ENCODE data around the gene TMUB2.
"Not testable (repeated sequence)": the region's sequence is repeated elsewhere in the genome, so short reads cannot be mapped to it uniquely, and the experiment has no call there.

The TMUB2 gene

DNA sequence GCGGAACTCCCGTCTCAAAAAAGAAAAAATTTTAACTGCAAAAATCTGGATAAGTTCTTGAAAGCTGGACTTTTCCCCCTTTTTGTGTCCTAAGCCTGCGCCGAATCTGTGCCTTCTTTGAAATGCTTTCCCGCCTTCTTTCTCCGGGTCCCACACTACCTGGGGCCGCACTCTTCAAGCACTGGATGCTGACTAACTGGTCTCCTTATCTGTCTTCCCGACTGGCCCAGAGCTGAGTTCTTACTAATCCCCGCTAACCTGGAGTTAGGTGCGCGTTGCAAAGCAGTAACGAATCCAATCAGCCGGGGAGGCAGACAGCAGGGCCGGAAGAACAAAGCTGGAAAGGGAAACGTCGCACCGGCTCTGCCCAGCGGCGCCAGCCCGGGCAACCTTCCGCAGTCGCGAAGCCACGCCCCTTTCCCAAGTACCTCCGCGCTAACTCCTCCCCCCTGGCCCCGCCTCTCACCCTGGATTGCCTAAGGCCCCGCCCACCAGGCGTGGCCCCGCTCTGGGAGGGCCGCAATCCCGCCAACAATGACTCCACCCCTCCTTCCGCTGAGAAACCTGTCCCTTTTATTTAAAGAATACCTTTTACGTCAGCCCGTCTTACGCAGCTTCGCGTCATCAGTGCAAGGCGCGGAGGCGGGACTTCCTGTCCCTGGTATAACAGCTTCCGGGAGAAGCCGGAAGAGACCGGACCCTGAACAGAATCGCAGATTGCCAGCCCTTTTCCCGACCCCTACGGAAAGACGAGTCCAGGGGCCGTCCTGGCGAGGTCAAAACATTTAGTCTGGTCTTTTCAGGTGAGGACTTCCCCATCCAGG lies at the start of gene TMUB2:
TSS of gene TMUB2 (plus strand) at position 666 of the 824 bp plus-strand sequence. CDS start 737 bp downstream, outside the sequence.
- DNase-seq: peak; percentile 99

DNA sequence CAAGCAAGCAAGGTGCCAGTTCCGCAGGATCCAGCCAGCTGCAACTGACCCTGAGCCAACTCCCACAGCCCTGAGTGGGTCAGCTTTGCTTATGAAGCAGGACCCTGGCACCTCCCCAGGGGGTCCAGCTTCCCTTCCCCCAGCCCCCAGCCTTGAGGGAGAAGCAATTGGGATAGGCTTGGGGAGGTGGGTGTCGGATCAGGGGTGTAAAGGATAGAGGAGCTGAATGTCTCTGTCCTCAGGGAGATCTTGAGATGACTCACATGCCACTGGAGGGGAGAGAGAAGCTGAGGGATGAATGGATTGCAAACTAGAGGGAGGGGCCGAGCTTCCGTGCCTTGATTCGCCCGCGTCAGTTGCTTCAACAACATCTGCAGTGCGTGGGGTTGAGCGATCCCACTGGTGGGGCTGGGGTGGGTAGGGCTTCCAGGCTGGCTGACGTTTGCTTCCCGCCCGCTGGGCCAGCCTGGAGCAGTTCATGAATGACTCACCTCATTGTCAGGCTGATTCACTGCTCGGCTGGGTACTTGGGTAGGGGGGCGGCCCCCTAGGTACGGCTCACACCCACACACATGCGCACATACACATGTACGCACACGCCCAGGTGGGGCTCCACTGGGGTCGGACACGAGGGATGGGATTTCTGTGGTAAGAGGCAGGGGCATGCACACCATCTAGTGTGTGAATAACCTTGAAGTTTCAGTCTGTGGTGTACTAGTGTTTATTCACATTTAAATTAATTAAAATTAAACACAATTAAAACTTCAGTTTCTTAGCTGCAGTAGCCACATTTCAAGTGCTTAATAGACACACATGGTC lies 48.7 kb upstream of the TMUB2 start:
- DNase-seq: peak; percentile 69

DNA sequence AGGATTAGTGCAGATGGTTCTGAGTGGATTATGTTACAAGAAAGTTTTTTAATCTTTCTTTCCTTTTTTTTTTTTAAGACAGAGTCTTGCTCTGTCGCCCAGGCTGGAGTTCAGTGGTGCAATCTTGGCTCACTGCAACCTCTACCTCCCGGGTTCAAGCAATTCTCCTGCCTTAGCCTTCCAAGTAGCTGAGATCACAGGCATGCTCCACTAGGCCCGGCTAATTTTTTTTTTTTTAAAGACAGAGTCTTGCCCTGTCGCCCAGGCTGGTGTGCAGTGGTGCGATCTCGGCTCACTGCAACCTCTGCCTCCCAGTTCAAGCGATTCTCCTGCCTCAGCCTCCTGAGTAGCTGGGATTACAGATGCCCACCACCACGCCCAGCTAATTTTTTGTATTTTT lies 42.9 kb upstream of the TMUB2 start:
- DNase-seq: not testable (repeated sequence)

DNA sequence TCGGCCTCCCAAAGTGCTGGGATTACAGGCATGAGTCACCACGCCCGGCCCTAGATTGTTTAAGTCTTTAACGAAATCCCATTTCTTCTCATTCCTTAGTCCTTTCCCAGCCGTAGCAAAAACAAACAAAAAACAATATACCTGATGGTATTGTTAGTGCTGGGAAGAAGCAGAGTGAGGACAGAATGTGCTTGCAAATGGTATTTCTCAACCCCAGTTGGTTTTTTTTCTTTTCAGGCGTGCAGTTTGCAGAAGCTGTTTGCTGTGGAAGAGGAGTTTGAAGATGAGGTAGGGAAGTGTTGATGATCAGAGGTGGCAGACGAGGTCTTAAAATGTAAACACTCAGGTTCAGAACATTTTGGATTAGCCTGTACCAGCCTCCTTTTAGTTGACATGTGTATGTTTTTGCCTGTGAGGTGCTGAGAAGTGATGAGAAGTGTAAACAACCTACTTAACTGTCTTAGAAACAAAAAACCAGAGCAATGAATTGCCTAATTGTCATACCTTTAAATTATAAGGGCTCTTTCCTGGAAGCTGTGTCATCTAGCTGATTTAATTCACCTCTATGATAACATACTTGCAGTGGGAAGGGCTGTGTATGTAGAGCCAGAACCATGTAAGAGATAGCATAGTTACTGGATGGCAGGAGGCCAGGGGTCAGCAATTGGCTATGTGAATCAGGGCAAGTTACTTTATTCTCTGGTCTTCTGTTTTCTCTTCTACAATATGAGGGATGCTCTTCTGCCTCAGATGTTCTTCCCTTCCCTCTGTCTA lies 41.6 kb upstream of the TMUB2 start:
- DNase-seq: no peak

DNA sequence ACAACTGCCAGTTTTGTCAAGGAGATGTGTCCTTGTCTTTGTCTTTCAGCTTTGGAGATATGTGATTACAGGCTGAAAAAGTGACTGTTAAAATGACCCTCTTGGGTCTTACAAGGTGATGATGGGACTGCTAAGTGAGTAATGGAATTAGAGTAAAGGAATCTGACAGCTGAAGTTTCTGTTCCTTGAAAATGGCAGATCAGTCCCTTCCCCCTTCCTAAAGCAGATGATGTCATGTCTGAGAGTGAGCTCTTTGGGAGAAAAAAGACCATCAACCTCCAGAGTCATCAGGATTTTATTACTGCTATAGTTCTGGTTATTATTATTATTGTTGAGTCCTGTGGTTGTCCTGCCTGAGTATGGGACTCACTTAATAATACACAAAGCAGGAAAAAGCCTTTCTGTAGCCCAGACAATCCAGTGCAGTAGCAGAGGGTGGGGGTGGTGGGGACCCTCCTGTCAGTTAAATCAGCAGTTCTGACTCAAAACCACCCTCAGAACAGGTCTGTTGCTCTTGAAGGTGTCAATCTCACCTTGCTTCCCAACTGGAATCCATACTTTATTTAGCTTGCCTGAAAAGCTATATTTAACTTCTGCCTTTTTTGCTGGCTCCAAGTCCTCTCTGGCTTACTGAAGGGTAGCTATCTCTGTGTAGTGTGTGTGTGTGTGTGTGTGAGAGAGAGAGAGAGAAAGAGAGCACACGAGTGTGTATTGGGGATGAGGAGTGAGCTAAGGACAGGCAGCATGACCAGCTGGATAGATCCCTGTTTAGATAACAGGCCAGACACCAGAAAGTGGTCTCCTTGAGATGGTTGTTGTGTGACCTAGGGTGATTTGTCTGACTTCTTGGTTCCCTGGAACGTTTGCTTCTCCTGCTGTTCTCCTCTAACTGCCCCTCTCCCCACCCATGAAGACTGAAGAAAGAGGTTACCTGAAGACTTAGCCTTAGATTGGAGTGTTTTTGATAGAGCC lies 40.1 kb upstream of the TMUB2 start:
- DNase-seq: no peak

DNA sequence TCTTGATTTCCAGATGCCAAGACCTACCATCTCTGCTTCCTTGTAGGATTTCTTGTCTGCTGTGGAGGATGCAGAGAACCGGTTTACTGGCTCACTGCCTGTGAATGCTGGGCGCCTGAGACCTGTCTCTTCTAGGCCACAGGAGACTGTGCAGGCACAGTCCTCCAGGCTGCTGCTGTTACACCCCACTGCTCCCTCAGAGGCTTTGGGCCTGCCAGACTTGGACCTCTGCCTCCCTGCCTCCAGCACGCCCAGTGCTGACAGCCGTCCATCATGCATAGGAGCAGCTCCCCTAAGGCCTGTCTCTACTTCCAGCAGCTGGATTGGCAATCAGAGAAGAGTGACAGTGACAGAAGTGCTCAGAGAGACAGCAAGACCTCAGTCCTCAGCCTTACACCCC lies 39.0 kb upstream of the TMUB2 start:
- DNase-seq: no peak

DNA sequence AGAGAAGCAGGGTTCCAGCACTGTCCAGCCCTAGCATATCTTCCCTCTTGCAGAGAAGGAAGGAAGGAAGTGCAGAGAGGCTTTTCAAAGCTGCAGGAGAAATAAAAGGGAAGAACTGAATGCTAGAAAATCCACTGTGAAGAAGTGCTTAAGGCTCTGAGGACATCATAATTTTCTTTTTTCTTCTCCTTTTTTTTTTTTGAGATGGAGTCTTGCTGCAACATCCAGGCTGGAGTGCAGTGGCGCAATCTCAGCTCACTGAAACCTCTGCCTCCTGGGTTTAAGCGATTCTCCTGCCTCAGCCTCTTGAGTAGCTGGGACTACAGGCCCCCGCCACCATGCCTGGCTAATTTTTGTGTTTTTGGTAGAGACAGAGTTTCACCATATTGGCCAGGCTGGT lies 37.7 kb upstream of the TMUB2 start:
- not testable (repeated sequence) for DNase-seq

DNA sequence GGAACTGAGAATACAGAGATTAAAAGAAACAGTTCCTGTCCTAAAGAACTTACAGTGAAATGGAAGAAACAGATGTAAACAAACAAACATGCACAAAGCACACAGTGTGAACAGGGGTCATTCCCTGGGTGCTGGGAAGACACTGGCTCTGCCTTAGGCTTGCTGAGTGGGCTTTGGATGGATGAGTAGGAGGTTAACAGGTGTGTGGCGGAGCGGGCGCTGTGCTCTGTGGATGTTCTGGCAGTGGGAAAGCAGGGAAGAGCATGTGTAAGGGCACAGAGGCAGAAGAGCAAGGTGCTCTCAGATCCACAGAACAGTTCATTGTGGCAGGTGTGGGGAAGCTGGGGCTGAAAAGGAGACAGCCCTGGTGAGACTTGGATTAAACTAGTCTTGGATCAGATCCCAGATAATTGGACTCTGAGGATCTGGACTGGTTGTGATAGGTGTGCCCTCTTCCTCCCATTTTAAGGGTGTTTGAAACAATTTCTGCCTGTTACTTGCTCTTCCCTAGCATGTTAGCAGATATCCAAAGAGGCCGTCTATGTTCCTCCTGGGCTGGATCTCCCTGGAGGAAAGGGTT lies 36.9 kb upstream of the TMUB2 start:
- no peak for DNase-seq

DNA sequence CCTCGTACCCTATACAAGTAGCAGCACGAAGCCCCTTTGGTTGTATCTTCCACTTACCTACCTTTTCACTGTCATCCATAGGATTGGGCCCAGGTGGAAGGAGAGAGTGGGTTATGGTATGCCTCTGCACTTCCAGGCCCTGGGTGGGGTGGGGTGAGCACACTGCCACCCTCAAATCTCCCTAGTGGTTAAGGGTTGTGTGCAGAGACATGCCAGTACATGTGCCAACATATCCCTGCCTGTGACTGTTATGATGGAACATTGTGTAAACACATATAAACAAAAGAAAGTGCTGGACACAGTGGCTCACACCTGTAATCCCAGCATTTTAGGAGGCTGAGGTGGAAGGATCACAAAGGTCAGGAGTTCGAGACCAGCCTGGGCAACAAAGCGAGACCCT lies 33.9 kb upstream of the TMUB2 start:
- DNase-seq: no peak

DNA sequence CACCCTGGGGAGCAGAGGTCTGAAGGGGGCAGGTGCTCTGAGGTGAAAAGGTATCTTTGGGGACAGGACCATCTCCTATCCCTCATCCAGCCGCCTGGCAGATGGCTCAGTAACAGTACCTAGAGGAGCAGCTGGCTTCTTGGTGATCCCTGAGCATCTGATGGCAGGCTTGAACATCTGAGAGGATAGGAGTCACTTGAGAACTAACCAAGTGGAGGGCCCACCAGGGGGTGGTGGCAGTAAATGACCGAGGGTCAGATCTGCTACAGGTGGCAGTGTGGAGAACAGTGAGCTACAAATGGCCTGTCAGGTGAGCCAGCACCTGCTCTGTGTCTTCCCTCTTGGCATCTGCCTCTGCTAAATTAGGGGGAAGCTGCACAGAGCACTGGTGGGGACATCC lies 31.3 kb upstream of the TMUB2 start:
- DNase-seq: no peak

DNA sequence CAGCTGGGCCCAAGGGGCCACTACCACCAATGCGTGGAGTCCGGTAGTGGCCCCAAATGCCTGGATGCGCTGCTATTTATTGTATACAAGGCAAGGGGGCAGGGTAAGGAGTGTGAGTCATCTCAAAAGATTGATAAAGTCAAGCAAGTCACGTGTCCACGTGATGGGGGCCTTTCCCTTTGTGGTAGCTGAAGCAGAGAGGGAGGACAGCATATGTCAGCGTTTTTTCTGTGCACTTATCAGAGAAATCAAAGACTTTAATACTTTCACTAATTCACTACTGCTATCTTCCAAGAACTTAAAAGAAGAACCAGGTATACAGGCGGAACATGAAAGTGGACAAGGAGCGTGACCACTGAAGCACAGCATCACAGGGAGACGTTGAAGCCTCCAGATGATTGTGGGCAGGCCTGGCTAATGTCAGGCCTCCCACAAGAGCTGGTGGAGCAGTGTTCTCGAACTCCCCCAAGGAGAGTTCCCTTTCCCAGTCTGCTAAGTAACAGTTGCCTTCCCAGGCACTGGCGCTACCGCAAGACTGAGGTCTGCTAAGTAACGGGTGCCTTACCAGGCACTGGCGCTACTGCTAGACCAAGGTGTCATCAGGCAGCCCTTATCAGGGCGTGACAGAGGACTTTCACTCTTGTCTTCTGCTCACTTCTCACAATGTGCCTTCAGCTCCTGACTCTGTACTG lies 27.1 kb upstream of the TMUB2 start:
- DNase-seq: peak; percentile 29

DNA sequence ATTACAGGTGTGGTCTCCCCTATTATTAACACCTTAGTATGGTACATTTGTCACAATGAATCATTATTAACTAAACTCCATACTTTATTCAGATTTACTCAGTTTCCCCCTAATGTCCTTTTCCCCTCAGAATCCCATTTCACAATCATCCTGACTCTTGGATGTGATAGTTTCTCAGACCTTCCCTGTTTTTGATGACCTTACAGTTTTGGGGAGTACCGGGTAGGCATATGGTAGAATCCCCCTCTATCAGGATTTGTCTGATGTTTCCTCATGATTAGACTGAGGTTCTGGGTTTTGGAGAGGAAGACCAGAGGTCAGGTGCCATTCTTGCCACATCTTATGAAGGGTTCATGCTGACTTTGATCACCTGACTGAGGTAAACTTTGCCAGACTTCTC lies 22.3 kb upstream of the TMUB2 start:
- DNase-seq: no peak

DNA sequence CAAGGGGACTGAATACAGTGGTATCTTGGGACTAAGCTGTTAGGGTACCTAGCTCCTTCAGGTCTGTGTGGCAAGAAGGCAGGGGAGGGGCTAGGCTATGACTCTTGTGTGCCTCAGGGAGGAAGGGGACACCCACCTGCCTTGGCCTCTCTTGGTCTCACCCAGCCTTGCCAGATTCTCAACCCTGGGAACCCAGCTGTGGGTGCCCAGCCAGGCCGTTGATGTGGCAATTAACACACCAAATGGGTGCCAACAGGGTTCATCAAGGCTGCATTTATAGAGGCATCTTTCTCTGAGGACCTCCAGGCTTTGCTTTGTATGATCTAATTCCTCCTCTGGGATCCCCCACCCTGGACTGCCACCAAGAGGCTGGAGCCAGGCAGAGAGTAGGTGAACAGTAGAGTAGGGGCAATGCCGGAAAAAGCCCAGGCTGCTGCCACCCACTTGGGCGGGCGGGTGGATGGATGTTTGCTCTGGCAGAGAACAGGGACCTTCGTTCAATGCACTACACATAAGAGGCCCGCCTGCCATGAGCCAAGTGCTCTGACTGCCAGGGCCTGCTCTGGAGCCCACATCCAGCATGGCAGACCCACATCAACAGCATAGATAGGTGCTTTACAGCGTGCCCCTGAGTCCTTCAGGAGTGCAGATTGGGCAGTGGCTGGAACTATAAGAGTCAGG lies 19.5 kb upstream of the TMUB2 start:
- DNase-seq: no peak

DNA sequence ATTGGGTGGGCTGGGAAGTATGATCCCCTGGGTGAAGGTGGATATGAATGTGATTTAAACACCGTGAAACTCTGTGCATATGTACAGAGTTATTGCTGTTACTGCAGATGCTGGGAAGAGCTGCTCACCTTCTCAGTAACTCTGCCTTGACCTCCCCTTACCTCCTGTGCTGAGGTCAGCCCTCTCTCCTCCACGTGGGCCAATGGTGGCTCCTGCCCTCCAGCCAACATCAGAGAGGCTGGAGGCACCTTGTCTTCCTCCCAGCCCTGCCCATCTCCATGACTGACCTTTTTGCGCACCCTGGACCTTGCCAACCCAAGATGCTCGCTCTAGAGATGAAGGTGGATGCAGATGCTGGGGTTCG lies 16.7 kb upstream of the TMUB2 start:
- DNase-seq: no peak

DNA sequence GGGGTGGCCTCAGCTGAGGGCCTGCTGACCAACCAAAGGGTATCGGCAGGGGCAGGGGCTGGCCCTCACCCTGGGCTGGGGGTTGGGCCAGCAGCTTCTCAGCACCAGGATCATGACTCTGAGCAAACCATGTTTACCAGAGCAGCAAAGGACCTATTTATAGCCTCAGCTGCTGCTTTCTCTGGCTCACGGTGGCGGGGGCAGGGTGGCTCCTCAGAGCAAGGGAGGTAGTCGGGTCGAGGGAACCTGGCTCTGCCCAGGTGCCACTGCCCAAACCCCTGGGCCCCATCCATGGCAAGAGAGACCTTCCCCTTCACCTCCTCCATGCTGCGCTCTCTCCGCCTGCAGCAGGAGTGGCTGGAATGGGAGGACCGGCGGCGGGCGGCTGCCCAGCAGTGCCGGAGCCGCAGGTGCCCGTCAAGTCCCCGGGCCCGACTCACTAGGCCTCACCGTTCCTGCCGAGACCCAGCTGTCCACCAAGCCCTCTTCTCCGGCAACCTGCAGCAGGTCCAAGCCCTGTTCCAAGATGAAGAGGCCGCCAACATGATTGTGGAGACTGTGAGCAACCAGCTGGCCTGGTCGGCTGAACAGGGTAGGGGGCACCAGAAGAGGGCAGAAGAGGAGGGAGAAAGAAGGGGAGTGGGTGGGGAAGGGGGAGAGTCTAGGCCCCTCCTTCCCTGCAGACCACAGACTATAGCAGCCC lies 16.1 kb upstream of the TMUB2 start, which contains the start of gene ASB16:
TSS of gene ASB16 (plus strand) at position 206 of the 703 bp plus-strand sequence. CDS start at position 292, 86 bp downstream.
- no peak for DNase-seq

DNA sequence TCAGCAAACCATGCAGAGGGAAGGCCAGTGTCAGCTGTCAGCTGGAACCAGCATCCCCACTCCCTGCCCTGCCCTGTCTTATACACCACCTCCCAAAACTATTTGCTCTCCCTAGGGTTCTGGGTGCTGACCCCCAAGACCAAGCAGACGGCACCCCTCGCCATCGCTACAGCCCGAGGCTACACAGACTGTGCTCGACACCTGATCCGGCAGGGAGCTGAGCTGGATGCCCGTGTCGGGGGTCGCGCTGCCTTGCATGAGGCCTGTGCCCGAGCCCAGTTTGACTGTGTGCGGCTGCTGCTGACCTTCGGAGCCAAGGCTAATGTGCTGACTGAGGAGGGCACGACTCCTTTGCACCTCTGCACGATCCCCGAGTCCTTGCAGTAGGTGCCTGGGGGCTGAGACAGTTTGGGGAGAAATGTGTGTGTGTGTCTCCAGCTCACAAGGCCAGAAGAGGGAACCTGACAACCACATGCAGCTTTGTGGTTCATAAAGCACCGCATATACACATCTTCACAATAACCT lies 14.8 kb upstream of the TMUB2 start:
- no peak for DNase-seq

DNA sequence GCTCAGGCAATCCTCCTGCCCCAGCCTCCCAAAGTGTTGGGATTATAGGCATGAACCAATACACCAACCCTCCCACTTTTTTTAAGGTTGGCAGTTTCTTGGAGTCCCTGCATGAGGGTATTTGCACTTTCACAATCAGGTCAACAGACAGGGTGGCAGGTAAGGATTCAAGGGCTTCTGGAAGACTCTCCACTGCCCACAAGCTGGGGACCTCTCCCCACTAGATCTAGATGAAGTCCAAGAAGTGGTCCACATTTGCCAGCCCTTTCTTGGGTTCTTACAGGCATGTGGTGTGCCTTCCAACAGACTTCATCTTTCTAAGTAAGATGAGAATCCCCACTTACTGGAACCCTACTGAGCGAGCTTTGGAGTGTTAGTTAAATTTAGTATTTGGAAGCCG lies 12.3 kb upstream of the TMUB2 start:
- DNase-seq: no peak

DNA sequence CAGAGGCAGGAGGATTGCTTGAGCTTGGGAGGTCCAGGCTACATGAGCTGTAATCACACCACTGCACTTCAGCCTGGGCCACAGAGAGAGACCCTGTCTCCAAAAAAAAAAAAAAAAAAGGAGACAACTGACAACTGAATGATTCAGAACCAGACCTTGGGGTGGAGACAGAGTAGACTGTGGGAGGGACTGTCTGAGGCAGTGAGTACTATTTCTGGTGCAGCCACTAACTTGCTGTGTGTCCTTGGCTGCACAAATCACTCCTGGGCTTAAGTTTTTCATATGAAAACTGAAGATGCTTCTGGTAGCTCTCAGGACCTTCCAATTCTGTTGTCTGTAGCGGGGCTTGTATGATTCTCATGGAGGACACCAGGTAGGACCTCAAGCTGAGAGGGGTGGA lies 10.5 kb upstream of the TMUB2 start:
- DNase-seq: no peak

DNA sequence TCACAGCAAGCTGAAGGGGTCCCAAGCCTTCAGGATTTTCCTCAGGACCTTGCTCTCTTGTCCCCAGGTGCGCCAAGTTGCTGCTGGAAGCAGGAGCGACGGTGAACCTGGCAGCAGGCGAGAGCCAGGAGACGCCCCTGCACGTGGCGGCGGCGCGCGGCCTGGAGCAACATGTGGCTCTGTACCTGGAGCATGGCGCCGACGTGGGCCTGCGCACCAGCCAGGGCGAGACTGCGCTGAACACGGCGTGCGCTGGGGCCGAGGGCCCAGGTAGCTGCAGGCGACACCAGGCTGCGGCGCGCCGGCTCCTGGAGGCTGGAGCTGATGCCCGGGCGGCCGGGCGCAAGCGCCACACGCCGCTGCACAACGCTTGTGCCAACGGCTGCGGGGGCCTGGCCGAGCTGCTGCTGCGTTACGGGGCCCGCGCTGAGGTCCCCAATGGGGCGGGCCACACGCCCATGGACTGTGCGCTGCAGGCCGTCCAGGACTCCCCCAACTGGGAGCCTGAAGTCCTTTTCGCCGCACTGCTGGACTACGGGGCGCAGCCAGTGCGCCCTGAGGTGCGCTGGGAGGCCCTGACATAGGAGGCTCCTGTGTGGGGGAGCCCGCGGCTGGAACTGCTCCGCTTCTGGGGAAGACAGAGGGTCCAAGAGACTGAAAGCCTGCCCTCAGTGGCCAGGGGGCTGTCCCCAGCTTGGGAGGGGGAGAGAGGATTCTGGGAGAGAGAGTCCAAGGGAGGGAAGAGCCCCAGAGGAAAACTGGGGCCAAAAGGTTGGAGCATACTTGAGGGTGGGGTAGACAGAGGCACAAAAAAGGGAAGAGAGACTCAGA lies 9.9 kb upstream of the TMUB2 start:
- no peak for DNase-seq
